SK-N-SH (cell line): ENCODE data around the gene LAMA1. TPM values are rescaled to one million over a fixed set of nuclear protein-coding genes. Genes with fewer than 3 reads are reported as not detected.
"Not testable (repeated sequence)": the region's sequence is repeated elsewhere in the genome, so short reads cannot be mapped to it uniquely, and the experiment has no call there.

ENCODE experiments used
- CTCF ChIA-PET: fragments of 300-600, 350-600 bp; formaldehyde crosslinking; extraction: SDS; loops from one replicate; lab custom pipeline; 2021; lab: Yijun Ruan, JAX
- POLR2A ChIA-PET: fragments of 350-600 bp; sonication (Branson Sonifier 250); formaldehyde crosslinking; extraction: SDS; loops from one replicate; lab custom pipeline; 2020; ENCODE audit warnings: antibody characterized with exemption, inconsistent platforms; lab: Yijun Ruan, JAX
- DNase-seq: peaks from one replicate; pipeline ENCODE4 v3.0.0; 2012
- H2AFZ ChIP-seq: fragments of 200-600 bp; sonication (generic); 2 replicates; pipeline ENCODE4 v1.8.1; 2016; ENCODE audit warnings: antibody characterized with exemption, mild to moderate bottlenecking, low read depth
- H3F3A ChIP-seq: fragments of 200-600 bp; sonication (generic); replicated peaks from 2 replicates; pipeline ENCODE3; 2016; ENCODE audit warnings: antibody characterized with exemption, mild to moderate bottlenecking; ENCODE audit not compliant: insufficient read depth
- H3K27ac ChIP-seq, 2 experiments: fragments of 200-500 bp in 1 of 2; fragments of 200-600 bp in 1 of 2; sonication (Bioruptor generic) in 1 of 2; sonication (generic), shearing (Covaris generic) in 1 of 2; 2 replicates each; pipeline versions ENCODE4 v1.5.1 to v1.6.1; 2014 to 2016; ENCODE audit warnings: low read depth in 2 of 2, inconsistent platforms in 1 of 2, low read length in 1 of 2, mild to moderate bottlenecking in 1 of 2, mixed read lengths in 1 of 2
- H3K27me3 ChIP-seq: fragments of 200-600 bp; sonication (generic), shearing (Covaris generic); 2 replicates; pipeline ENCODE4 v1.6.1; 2016; ENCODE audit warnings: mixed run types; ENCODE audit not compliant: insufficient read depth
- H3K36me3 ChIP-seq, 2 experiments: fragments of 200-500 bp in 1 of 2; fragments of 200-600 bp in 1 of 2; sonication (Bioruptor generic) in 1 of 2; sonication (generic) in 1 of 2; replicated peaks in 1 of 2; 2 replicates each; pipeline versions ENCODE3 to v1.5.1; 2014 to 2016; ENCODE audit warnings: low read length in 1 of 2, mild to moderate bottlenecking in 1 of 2; ENCODE audit not compliant: insufficient read depth in 2 of 2, control insufficient read depth in 1 of 2
- H3K4me1 ChIP-seq, 2 experiments: fragments of 200-500 bp in 1 of 2; fragments of 200-600 bp in 1 of 2; sonication (Bioruptor generic) in 1 of 2; sonication (generic), shearing (Covaris generic) in 1 of 2; 2 replicates each; pipeline versions ENCODE4 v1.5.1 to v1.6.1; 2014 to 2016; ENCODE audit warnings: low read depth in 1 of 2, low read length in 1 of 2, mixed run types in 1 of 2; ENCODE audit not compliant: insufficient read depth in 2 of 2, control insufficient read depth in 1 of 2
- H3K4me2 ChIP-seq: fragments of 200-600 bp; sonication (generic), shearing (Covaris generic); 2 replicates; pipeline ENCODE4 v1.6.1; 2017; ENCODE audit warnings: mixed run types
- H3K4me3 ChIP-seq, 2 experiments: fragments of 200-500 bp in 1 of 2; fragments of 200-600 bp in 1 of 2; sonication (Bioruptor generic) in 1 of 2; sonication (generic), shearing (Covaris generic) in 1 of 2; 2 replicates each; pipeline versions ENCODE4 v1.5.1 to v1.8.1; 2014 to 2016; ENCODE audit warnings: low read depth in 2 of 2, inconsistent platforms in 1 of 2, low read length in 1 of 2, mild to moderate bottlenecking in 1 of 2, mixed read lengths in 1 of 2, moderate library complexity in 1 of 2
- H3K79me2 ChIP-seq: fragments of 200-600 bp; sonication (generic); 2 replicates; pipeline ENCODE4 v1.8.1; 2017; ENCODE audit warnings: mild to moderate bottlenecking; ENCODE audit not compliant: insufficient read depth
- H3K9ac ChIP-seq: fragments of 200-600 bp; sonication (generic); 2 replicates; pipeline ENCODE4 v1.6.1; 2017; ENCODE audit warnings: mixed run types
- H3K9me2 ChIP-seq: fragments of 200-600 bp; sonication (generic); 2 replicates; pipeline ENCODE4 v1.6.1; 2017; ENCODE audit warnings: mixed run types
- H3K9me3 ChIP-seq: fragments of 200-600 bp; sonication (generic); 2 replicates; pipeline ENCODE4 v1.6.1; 2017; ENCODE audit warnings: mixed run types, mild to moderate bottlenecking, moderate library complexity
- H4K20me1 ChIP-seq: fragments of 200-600 bp; sonication (generic); 2 replicates; pipeline ENCODE4 v1.6.1; 2017; ENCODE audit warnings: mild to moderate bottlenecking, mixed run types; ENCODE audit not compliant: insufficient read depth
- FOXM1 ChIP-seq: IDR thresholded peaks from 2 replicates; pipeline ENCODE4 v1.4.0; 2012; ENCODE audit warnings: low read depth, mild to moderate bottlenecking
- GABPA ChIP-seq: IDR thresholded peaks from 2 replicates; pipeline ENCODE4 v1.4.0; 2012; ENCODE audit warnings: low read depth, mild to moderate bottlenecking
- NRF1 ChIP-seq: IDR thresholded peaks from 2 replicates; pipeline ENCODE4 v1.6.1; 2012; ENCODE audit warnings: low read depth, mild to moderate bottlenecking, low read length
- RFX5 ChIP-seq: IDR thresholded peaks from 2 replicates; pipeline ENCODE4 v1.6.1; 2012; ENCODE audit warnings: mild to moderate bottlenecking, improper control_type of control experiment, low read length
- SIN3A ChIP-seq: IDR thresholded peaks from 2 replicates; pipeline ENCODE4 v1.6.1; 2012; ENCODE audit warnings: low read depth, mild to moderate bottlenecking, low read length, moderate library complexity, borderline replicate concordance
- TAF1 ChIP-seq: IDR thresholded peaks from 2 replicates; pipeline ENCODE4 v1.6.1; 2012; ENCODE audit warnings: low read depth, mild to moderate bottlenecking, low read length, moderate library complexity, borderline replicate concordance
- WGBS: methylation state at CpG from one replicate; pipeline ENCODE4 v1.1.6; 2017; ENCODE audit warnings: low lambda C conversion rate; 5-methylcytosine and 5-hydroxymethylcytosine counted together
- polyA plus RNA-seq, 3 experiments: library from polyadenylated mRNA; depleted of rRNA; stranded (reverse); fragments of >200 nt; gene quantifications; 2 replicates each; pipeline ENCODE4 v1.2.3, GENCODE V29; 2012
- TF ChIP-seq, protein P1 (sequence below): IDR thresholded peaks from 2 replicates; pipeline ENCODE4; 2012
- TF ChIP-seq, protein P2 (sequence below): IDR thresholded peaks from 2 replicates; pipeline ENCODE4 v1.4.0; 2012; ENCODE audit warnings: low read depth, borderline replicate concordance
- TF ChIP-seq, protein P3 (sequence below): IDR thresholded peaks from 2 replicates; pipeline ENCODE4 v1.6.1; 2012; ENCODE audit warnings: mild to moderate bottlenecking, low read depth, low read length, moderate library complexity
- TF ChIP-seq, protein P4 (sequence below): fragments of 200-600 bp; sonication (generic); IDR thresholded peaks from 2 replicates; pipeline ENCODE4 v1.6.1; 2017; ENCODE audit warnings: antibody characterized with exemption, mild to moderate bottlenecking, moderate library complexity
- TF ChIP-seq, protein P5 (sequence below): IDR thresholded peaks from 2 replicates; pipeline ENCODE4 v1.4.0; 2012; ENCODE audit warnings: low read depth, borderline replicate concordance

LAMA1 gene
- polyA plus RNA-seq, 1 of the 3 experiments (the other 2 are of a cell fraction) = 0.07 TPM

DNA sequence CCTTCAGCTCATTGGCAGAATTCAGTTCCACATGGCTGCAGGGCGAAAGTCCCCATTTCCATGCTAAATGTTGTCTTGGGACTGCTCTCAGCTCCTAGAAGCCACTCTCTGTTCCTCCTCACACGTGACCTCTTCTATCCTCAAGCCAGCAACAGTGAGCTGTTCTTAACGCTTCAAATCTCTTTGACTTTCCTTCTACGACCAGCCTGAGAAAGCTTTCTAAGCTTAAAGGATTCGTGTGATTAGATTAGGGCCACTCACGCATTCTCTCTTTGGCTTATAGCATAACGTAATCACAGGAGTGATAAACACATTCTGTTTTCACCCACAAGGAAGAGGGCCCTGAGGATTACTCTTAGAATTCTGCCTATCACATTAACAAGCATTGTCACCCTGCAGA is 29.8 kb upstream of the LAMA1 start (continued):
- TF ChIP-seq FOXM1 (no peak), RFX5 (no peak)

DNA sequence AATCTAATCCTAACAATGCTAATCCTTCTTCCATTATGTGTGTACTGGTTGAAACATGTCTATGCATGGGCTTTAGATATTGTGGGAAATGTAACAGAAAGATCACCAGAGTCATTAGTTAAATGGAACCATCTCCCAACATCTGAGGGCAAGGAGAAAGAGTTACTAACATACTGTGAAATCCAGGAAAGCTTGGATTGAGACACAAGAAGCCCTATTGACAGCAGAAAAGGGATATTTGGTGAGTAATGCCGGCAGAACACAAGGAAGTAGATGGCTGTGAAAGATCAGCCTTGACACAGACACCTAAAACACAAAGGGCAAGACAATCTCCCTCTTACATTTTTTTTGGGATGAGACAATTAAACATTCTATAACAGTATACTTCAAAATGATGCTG is 28.5 kb upstream of the LAMA1 start:
- Histone ChIP-seq H3K4me1 (no peaks in the 10 kb centered on the region), H3K27me3 (no peaks in the 10 kb centered on the region), H3K9me3 (no peaks in the 10 kb centered on the region; the same call in 1 of the 2 replicates), H3K79me2 (no peaks in the 10 kb centered on the region), H3K4me3 (no peak overlapping the region), H2AFZ (no peak overlapping the region), H4K20me1 (no peaks in the 10 kb centered on the region), H3K36me3 (no peaks in the 10 kb centered on the region), H3K4me2 (no peak overlapping the region), H3F3A (no peaks in the 10 kb centered on the region), H3K9me2 (no peaks in the 10 kb centered on the region), H3K9ac (no peak overlapping the region), H3K27ac (no peak overlapping the region)
- CTCF ChIA-PET = interaction anchor here (0.7 kb wide), 1 partner anchor 107 kb away, joined by 3 read pairs; no protein-coding TSS in a partner anchor
- DNase-seq = no peak
- TF ChIP-seq, protein P1, sequence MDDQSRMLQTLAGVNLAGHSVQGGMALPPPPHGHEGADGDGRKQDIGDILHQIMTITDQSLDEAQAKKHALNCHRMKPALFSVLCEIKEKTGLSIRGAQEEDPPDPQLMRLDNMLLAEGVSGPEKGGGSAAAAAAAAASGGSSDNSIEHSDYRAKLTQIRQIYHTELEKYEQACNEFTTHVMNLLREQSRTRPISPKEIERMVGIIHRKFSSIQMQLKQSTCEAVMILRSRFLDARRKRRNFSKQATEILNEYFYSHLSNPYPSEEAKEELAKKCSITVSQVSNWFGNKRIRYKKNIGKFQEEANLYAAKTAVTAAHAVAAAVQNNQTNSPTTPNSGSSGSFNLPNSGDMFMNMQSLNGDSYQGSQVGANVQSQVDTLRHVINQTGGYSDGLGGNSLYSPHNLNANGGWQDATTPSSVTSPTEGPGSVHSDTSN = no peak
- TF ChIP-seq, protein P2, sequence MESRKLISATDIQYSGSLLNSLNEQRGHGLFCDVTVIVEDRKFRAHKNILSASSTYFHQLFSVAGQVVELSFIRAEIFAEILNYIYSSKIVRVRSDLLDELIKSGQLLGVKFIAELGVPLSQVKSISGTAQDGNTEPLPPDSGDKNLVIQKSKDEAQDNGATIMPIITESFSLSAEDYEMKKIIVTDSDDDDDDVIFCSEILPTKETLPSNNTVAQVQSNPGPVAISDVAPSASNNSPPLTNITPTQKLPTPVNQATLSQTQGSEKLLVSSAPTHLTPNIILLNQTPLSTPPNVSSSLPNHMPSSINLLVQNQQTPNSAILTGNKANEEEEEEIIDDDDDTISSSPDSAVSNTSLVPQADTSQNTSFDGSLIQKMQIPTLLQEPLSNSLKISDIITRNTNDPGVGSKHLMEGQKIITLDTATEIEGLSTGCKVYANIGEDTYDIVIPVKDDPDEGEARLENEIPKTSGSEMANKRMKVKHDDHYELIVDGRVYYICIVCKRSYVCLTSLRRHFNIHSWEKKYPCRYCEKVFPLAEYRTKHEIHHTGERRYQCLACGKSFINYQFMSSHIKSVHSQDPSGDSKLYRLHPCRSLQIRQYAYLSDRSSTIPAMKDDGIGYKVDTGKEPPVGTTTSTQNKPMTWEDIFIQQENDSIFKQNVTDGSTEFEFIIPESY = no peak
- TF ChIP-seq, protein P3, sequence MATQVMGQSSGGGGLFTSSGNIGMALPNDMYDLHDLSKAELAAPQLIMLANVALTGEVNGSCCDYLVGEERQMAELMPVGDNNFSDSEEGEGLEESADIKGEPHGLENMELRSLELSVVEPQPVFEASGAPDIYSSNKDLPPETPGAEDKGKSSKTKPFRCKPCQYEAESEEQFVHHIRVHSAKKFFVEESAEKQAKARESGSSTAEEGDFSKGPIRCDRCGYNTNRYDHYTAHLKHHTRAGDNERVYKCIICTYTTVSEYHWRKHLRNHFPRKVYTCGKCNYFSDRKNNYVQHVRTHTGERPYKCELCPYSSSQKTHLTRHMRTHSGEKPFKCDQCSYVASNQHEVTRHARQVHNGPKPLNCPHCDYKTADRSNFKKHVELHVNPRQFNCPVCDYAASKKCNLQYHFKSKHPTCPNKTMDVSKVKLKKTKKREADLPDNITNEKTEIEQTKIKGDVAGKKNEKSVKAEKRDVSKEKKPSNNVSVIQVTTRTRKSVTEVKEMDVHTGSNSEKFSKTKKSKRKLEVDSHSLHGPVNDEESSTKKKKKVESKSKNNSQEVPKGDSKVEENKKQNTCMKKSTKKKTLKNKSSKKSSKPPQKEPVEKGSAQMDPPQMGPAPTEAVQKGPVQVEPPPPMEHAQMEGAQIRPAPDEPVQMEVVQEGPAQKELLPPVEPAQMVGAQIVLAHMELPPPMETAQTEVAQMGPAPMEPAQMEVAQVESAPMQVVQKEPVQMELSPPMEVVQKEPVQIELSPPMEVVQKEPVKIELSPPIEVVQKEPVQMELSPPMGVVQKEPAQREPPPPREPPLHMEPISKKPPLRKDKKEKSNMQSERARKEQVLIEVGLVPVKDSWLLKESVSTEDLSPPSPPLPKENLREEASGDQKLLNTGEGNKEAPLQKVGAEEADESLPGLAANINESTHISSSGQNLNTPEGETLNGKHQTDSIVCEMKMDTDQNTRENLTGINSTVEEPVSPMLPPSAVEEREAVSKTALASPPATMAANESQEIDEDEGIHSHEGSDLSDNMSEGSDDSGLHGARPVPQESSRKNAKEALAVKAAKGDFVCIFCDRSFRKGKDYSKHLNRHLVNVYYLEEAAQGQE = no peak
- TF ChIP-seq TAF1 (no peak), SIN3A (no peak), GABPA (no peak), NRF1 (no peak)
- TF ChIP-seq, protein P4, sequence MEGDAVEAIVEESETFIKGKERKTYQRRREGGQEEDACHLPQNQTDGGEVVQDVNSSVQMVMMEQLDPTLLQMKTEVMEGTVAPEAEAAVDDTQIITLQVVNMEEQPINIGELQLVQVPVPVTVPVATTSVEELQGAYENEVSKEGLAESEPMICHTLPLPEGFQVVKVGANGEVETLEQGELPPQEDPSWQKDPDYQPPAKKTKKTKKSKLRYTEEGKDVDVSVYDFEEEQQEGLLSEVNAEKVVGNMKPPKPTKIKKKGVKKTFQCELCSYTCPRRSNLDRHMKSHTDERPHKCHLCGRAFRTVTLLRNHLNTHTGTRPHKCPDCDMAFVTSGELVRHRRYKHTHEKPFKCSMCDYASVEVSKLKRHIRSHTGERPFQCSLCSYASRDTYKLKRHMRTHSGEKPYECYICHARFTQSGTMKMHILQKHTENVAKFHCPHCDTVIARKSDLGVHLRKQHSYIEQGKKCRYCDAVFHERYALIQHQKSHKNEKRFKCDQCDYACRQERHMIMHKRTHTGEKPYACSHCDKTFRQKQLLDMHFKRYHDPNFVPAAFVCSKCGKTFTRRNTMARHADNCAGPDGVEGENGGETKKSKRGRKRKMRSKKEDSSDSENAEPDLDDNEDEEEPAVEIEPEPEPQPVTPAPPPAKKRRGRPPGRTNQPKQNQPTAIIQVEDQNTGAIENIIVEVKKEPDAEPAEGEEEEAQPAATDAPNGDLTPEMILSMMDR = no peak
- TF ChIP-seq, protein P5, sequence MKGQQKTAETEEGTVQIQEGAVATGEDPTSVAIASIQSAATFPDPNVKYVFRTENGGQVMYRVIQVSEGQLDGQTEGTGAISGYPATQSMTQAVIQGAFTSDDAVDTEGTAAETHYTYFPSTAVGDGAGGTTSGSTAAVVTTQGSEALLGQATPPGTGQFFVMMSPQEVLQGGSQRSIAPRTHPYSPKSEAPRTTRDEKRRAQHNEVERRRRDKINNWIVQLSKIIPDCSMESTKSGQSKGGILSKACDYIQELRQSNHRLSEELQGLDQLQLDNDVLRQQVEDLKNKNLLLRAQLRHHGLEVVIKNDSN = no peak
- 63% methylated on average over 1 of the region's 1 CpG for WGBS
- POLR2A ChIA-PET = no interaction called here

DNA sequence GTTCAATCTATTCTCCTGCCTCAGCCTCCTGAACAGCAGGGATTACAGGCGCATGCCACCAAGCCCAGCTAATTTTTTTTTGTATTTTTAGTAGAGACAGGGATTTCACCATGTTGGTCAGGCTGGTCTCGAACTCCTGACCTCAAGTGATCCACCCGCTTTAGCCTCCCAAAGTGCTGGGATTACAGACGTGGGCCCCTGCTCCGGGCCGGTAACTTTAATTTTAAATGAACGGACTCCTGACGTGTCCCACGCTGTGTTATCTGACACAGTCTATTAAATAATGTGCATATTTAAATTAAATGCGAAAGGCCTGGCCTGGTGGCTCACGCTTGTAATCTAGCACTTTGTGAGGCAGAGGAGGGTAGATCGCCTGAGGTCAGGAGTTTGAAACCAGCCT is 27.3 kb upstream of the LAMA1 start:
- H3F3A ChIP-seq, H3K27me3 ChIP-seq, H3K36me3 ChIP-seq, H2AFZ ChIP-seq, H3K9ac ChIP-seq, H3K27ac ChIP-seq, H3K4me2 ChIP-seq, H3K9me3 ChIP-seq, POLR2A ChIA-PET, H3K4me3 ChIP-seq, H3K4me1 ChIP-seq, H3K9me2 ChIP-seq, DNase-seq, H3K79me2 ChIP-seq, H4K20me1 ChIP-seq, CTCF ChIA-PET: not testable (repeated sequence)
- WGBS = 75% methylated on average over 12 of the region's 12 CpGs
